ENCODE measurements around the gene ENOX2.
A peak's percentile ranks its signal among the peaks of the same experiment; 100 is the strongest.
"Not testable (repeated sequence)": the region's sequence is repeated elsewhere in the genome, so short reads cannot be mapped to it uniquely, and the experiment has no call there.

The ENOX2 gene, protein sequence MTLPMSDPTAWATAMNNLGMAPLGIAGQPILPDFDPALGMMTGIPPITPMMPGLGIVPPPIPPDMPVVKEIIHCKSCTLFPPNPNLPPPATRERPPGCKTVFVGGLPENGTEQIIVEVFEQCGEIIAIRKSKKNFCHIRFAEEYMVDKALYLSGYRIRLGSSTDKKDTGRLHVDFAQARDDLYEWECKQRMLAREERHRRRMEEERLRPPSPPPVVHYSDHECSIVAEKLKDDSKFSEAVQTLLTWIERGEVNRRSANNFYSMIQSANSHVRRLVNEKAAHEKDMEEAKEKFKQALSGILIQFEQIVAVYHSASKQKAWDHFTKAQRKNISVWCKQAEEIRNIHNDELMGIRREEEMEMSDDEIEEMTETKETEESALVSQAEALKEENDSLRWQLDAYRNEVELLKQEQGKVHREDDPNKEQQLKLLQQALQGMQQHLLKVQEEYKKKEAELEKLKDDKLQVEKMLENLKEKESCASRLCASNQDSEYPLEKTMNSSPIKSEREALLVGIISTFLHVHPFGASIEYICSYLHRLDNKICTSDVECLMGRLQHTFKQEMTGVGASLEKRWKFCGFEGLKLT

DNA sequence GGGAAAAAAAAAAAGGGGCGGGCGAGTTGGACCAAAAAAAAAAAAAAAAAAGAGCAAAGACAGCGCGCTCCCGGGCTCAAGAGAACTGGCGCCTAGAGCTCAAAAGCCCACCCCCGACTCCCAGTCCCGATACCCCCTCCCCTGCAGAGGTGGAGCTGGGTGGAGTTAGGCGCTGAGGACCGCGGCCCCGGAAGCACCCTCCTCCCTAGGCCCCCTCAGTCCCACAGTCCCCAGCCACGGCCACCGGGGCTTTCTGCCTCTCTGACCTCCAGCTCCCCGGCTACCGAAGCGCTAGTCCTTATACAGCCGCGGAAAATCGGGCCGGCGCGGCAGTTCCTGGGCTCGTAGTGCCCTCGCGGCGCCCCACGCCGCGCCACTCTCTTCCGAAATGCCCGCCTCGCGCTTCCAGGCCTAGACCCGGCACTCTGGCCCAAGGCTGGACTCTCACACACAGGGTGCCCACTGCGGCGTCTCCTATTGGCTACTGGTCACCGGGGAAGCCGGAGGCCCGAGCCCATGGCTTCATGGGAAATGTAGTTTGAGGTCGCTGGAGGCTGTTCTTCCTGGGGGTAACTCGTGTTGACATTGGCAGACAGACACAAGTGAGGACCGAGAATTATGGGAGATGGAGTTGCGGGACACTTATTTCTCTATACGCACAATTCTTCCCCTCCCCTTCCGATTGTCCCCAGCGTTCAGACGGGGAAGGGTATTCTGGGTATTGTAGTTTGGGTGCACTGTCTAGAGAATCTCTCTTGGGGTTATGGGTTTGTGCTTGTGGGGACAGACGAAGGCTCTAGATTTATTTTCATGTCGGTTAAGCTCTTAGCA lies at the start of gene ENOX2:
Gene ENOX2, minus strand, starts transcription at position 427 of the 831 bp plus-strand sequence. CDS start 199,993 bp downstream, outside the sequence.
- peak; percentile 84 for FAIRE-seq

DNA sequence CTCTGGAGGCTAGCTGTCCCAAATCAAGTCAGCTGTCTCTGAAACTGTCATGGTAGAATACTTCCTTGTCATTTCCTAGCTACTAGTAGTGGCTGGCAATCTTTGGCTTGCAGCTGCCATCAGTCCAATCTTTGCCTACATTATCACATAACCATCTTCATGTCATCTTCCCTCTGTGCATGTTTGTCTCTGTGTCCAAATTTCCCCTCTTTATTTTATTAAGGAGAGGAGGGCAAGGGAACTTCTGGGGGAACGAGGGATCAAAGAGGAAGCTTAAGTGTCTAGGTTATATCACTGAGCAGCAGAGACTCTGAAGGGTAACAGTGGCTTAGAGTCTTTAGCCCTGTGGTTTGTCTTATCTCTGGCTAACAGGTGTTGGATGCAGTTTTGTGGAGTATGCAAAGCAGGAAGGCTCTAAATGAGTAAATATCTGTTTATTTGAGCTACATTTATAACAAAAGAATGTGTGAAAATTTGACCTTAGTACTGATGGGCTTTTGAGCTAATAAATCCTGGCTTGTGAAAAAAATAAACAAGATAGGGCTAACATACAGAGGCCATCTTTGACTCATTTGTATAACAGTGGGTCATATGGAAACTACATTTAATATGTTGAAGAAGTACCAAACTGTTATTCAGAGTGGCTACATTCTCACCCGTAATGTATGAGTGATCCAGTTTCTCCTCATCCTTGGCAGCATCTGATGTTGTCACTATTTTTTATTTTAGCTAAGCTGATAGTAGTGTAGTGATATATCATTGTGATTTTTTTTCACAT lies 49.4 kb upstream of the ENOX2 start:
- FAIRE-seq = no peak

DNA sequence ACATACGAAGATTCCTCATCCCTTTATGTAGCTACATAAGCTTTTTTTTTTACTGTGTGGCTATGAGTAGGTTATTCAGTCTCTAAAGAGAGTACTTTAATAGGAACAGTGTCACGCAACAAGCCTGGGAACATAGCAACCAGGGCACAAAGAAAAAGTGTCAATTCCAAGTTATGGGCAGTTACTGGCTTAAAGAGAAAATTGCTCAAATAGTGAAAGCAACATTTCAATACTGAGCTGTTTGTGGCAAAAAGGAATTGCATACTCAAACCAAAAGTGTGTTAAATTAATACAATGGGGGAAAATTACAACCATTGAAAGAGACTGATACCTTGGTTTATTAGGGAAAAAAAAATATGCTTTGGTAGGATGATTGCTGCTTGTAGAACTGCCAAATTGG lies 41.2 kb upstream of the ENOX2 start:
- no peak for FAIRE-seq

DNA sequence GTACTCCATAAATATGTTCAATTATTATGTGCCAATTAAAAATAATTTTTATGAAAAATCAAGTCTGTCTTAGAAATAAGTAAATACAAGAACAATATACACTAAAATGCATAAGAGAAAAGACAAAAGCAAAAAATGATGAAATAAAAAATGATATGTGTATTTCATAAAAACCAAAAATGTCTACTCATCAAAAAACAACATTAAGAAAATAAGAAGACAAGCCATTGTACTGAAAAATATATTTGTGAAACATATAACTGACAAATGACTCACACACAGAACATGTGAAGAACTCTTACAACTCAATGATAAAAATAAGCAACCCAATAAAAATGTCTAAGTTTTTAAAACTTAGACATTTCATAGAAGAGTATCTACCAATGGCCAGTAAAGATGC lies 34.1 kb upstream of the ENOX2 start:
- FAIRE-seq = no peak

DNA sequence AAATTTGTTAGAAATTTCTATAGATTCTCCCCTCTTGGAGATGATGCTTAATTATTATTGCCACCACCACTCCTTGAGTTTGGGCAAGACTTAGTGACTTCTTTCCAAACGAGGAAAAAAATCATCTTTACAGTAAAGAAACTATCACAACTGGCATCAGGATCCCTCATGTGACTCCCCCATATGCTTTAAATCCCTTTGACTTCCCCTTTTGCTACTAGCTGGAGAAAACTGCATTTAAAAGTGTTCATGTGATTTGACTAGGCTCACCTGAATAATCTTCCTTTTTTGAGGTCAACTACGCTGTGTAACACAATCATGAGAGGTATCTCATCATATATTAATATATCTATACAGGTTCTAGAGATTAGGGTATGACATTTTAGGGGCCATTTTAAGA lies 30.3 kb upstream of the ENOX2 start:
- no peak for FAIRE-seq

DNA sequence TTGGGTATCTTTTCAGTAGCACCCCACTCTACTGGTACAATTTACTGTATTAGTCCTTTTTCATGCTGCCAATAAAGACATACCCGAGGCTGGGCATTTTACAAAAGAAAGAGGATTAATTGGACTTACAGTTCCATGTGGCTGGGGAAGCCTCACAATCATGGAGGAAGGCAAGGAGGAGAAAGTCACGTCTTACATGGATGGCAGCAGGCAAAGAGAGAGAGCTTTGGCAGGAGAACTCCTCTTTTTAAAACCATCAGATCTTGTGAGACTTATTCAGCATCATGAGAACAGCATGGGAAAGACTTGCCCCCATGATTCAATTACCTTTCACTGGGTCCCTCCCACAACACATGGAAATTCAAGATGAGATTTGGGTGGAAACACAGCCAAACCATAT lies 17.4 kb upstream of the ENOX2 start:
- FAIRE-seq = not testable (repeated sequence)

DNA sequence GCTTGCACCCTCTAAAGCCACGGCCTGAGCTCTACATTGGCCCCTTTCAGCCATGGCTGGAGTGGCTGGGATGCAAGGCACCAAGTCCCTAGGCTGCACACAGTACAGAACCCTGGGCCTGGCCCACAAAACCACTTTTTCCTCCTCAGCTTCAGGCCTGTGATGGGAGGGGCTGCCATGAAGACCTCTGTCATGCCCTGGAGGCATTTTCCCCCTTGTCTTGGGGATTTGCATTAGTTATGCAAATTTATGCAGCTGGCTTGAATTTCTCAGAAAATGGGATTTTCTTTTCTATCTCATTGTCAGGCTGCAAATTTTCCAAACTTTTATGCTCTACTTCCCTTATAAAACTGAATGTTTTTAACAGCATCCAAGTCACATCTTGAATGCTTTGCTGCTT lies 16.7 kb upstream of the ENOX2 start:
- not testable (repeated sequence) for FAIRE-seq

DNA sequence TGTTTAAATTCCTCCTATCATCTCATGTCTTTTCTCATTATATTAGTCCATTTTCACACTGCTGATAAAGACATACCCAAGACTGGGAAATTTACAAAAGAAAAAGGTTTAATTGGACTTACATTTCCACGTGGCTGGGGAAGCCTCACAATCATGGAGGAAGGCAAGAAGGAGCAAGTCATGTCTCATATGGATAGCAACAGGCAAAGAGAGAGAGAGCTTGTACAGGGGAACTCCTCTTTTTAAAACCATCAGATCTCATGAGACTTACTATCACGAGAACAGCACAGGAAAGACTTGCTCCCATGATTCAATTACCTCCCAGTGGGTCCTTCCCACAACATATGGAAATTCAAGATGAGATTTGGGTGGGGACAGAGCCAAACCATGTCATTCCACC lies 15.5 kb upstream of the ENOX2 start:
- FAIRE-seq = not testable (repeated sequence)

DNA sequence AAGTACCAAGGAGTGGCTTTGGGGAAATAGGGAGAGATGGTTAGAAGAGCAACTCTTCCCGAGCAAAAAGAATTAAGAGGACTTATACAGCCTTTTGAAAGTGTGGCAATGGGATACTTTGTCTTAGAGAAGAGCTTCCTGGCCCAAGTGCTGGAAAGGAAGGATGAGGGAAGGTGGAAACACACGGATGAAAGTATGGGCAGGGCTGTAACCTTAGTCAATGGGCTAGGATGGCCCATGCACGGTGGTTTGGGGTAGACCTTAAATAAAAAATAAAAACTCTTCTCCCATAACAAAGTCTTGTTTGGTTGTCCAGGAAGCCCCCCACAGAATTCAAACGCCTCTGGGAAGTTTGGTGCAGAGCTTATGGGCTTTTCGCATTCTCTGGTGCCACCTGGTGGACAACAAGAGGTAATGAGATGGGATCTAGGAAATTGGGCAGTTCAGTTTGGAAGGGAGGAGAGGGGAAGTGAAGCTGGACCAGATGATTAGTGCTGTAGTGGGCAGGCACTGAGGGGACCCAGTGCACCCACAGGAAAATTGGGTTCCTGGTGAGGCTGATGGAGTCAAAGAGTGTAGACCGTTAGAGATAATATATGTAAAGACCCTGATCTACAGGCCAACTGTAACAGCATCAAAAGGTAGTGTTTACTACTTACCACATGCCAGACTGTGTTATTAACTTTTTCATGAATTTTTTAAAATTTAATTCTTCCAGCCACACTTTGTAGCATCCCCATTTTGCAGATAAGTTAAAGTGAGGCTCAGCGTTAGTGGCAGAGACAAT lies 13.8 kb upstream of the ENOX2 start:
- FAIRE-seq = no peak

DNA sequence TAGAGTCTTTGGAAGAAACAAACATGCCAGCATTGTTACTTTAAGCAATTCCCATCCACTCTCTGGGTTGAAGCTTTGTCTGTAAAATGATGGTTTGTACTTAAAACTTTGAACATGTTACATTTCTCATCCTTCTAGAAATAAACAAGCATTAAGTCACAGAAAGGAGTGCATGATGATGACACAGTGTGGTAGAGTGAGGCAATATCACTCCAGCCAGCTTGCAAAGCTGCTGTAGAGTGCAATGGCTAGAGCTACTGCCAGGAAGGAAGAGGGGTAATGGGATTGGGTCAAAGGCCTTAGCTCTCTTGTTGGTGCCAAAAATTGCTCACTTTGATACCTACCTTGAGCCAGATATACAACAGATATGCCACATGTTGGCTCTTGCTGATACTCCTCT lies 12.3 kb upstream of the ENOX2 start:
- no peak for FAIRE-seq

DNA sequence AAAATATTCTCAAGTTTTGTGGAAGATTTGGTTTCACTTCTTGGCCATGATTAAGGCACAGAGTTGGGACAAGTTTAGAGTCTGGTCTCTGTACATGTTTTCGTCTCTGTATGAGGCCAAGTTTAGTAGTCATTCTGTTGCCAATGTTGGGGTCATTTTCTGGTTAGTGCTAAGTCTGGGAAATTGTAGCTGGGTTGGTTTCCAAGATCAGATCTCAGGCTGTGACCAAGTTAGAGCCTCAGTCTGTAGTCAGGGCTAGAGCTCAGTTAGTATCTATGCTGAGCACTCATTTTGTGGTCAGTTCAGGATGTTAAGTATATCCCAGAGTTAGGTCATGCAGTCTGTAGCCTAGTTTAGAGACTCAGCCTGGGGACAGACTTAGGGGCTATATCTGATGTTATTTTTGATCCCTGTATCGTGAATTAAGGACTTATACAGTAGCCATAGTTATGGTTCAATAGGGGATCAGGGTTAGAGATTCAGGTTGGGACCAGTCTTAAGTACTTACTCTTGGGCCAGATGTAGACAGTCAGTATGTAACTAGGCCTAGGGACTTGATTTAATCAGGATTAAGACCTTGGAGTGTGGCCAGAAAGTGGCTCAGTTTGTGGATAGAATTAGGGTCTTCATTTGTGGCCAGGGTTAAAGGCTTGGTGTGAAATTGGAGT lies 6.6 kb upstream of the ENOX2 start:
- FAIRE-seq = no peak

DNA sequence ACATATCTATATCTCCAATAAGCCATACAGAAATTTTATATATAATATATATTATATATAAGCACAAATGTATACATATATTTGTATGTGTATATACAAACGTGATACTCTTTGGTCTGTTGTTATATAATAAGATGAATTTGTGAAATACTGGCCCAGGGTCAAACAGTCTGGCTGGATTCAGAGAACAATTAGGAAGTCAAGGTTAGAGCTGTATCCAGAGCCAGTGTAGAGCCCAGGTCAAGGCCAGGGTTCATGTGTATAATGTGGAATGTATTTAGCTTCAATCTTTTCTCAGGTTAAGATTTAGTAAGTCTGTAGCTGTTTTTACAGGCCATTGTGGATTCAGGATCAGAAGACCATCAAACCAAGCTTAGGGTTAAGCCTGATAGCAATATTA lies 3.8 kb upstream of the ENOX2 start:
- FAIRE-seq = no peak

DNA sequence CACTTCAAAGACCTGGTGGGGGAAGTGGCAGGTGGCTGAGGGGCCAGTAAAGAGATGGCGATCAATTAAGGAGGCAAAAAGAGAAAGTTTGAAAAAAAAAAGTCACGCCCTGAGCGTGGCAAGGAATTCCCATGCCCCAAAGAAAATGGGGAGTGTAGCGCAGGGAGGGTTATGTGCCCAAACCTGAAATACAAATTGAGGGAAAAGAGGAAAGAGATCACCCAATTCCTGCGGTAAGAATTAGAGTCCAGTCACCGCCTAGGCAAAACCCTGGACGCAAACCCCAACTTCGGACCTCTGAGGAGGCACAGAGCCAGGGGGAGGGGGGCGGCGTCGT lies 595 bp downstream of the ENOX2 start:
- FAIRE-seq = no peak

DNA sequence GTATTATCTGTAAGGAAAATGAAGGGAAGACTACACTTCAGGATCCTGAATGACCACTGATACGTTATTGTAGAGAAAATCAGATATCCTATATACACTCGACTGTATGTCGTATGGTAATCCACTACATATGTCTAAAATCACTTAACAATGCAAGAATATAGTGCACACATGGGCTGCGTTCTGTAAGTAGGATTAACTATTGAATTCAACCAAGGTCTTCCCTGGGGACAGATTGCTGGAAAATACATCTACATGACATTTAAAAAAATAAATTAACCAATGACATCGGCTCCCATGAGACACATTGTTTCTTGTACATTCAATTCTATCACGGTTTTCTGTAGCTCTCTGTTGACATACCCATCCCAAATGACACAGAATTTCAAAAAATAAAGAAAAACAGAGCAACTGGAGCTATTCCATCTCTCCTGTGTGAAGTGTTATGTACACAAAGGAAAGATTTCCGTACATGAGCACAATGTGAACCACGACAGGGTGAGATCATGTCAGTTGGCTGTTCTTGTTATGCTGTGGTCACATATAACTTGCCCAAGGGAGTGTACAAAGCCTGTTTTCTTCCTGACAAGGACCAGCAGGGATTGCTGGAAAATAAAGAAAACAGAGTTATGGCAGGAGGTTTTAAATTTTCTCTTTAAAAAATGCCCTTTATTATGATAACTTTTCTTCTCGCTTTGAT lies 6.1 kb downstream of the ENOX2 start:
- FAIRE-seq = no peak

DNA sequence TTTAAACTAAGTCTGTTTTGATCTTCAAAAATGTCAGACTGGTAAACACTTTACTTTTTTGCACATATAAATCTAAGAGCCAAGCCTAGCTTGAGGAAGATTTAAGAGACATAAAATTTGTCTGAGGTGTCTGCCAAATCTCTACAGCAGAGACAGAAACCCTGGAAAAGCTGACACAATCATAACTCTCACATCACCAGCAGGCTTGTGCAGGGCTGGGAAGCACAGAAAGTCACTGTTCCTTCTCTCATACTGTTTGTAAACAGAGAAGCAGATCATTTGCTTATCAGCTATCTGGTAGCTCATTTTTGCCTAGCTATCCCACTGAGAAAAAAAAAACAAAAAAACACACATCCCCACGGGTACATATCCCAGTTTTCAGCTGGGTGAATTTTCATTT lies 7.0 kb downstream of the ENOX2 start:
- no peak for FAIRE-seq

DNA sequence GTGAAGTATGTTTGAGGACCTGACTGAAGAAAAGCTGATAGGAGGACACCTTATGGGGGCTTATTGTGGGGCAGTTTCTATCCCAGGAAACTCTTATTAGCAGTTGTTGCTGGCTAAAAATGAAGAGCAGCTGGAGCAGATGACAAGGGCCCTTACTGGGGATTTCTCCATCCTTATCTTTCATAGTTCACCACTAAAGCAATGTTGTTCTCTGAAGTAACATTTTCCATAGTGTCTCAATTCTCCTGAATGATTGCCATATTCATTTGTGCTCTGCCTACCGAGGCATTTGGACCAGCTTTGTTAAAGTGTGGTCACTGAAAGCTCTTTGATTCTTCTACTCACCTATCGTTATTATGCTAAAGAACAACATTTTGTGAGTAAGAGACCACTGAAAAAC lies 7.7 kb downstream of the ENOX2 start:
- no peak for FAIRE-seq

DNA sequence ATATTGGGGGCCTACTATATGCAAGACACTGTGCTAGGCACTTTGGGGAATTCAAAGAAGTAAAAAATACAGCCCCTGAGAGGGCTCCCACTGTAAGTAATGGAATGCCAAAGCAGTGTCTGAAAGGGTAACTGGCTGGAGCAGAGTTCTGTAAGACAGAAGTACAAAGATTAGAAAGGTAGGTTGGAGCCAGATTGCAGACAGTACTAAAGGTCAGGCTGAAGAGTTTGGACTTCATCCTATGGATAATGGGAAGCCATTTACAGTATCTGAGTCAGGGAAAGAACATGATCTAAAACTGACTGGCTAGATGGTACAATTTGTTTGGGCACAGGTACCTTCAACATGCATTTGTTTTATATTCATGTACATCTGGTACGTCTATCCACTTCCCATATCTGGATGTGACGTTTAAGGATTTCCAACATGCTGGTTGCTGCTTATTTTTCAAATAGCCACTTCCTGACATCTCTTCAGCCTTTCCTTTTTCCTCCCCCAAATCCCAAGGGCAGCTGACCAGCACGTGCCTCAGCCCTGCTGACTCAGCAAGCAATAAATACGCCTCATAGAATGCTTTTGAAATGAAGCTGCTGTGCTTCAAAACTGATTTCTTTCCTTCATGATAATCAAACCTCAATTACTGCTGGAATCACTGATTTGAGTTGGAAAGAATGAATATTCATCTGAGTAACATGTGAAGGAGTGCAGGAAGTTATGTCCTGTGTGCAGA lies 9.5 kb downstream of the ENOX2 start:
- no peak for FAIRE-seq

DNA sequence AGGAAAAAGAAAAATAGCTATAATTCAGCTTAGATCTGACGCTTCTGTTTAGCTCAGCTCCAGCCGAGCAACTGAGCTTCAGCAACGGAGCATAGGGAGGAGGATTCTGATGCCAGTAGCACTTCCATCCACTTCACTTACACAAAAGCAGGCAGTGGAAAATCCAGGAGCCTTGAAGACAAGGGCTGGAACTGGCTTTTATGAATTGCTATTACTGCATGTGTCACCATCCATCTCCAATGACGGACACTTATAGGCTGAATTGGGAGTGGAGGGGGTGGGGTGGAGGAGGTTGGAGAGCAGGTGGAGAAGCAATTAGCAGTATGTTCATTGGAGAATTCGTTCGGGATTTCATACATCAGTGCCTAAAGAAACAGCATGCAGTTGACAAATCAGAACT lies 15.6 kb downstream of the ENOX2 start:
- no peak for FAIRE-seq

DNA sequence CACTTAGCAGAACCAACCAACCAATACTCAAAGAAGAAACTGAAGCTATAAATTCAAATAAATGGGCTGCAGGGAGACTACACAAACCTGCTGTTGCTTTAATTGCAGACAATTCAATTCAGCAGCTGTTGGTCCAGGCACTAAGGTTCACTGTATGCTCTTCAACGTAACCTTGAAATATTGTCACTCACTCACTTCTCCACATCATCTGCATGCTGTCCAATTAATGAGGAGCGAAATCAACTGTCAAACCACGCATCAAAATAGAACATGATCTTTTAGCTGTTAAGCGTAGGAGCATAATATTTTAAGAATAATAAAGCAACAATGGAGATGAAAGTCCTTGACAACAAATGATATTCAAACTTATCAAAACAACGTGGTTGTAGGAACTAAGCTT lies 17.0 kb downstream of the ENOX2 start:
- FAIRE-seq = no peak

DNA sequence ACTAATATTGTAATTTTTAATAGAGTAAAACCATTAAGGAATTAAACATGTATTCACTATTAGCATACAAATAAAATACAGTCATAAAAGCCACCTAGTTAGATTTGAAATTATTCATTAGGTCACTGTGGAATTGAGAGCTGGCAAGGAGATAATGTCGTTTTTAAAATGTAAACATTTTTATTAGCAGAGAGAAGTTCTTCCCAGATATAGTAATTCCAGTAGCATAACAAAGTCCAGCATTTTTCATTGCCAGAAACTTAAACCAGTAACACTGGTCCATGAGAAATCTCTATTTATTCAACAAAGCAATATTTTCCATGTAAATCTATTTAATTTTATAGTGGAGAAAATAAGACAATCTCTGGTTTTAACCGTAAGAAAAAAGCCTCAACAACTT lies 17.5 kb downstream of the ENOX2 start:
- no peak for FAIRE-seq

Measured in TTC549 (cell line).